ENCODE measurements around the gene STARD3NL. TPM values are rescaled to one million over a fixed set of nuclear protein-coding genes. Genes with fewer than 3 reads are reported as not detected.
"Not testable (repeated sequence)": the region's sequence is repeated elsewhere in the genome, so short reads cannot be mapped to it uniquely, and the experiment has no call there.

The STARD3NL gene
- polyA plus RNA-seq, 1 experiment = 93.4 TPM

DNA sequence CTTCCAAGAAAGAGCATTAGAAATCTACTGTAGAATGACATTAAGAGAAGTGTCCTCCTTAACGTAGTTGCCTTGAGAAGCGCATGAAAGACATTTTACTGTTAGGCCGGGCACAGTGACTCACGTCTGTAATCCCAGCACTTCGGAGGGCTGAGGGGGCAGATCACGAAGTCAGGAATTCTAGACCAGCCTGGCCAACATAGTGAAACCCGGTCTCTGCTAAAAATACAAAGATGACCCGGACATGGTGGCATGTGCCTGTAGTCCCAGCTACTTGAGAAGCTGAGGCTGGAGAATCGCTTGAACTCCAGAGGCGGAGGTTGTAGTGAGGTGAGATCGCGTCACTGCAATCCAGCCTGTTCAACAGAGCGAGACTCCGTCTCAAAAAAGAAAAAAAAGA, 66.5 kb downstream of the STARD3NL start:
- TF ChIP-seq, protein P1, sequence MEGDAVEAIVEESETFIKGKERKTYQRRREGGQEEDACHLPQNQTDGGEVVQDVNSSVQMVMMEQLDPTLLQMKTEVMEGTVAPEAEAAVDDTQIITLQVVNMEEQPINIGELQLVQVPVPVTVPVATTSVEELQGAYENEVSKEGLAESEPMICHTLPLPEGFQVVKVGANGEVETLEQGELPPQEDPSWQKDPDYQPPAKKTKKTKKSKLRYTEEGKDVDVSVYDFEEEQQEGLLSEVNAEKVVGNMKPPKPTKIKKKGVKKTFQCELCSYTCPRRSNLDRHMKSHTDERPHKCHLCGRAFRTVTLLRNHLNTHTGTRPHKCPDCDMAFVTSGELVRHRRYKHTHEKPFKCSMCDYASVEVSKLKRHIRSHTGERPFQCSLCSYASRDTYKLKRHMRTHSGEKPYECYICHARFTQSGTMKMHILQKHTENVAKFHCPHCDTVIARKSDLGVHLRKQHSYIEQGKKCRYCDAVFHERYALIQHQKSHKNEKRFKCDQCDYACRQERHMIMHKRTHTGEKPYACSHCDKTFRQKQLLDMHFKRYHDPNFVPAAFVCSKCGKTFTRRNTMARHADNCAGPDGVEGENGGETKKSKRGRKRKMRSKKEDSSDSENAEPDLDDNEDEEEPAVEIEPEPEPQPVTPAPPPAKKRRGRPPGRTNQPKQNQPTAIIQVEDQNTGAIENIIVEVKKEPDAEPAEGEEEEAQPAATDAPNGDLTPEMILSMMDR (IDR thresholded peaks at IDR 0.05; ENCODE audit: low read depth, low read length) = no peak
- Histone ChIP-seq H3K27me3 (ENCODE audit: control insufficient read depth, insufficient read depth, low read length) (no peaks in the 10 kb centered on the region), H3K27ac (ENCODE audit: low read depth, low read length) (no peak overlapping the region), H3K9me3 (ENCODE audit: control insufficient read depth, insufficient read depth, low read length) (no peaks in the 10 kb centered on the region), H3K4me3 (ENCODE audit: low read depth, low read length) (no peak overlapping the region)
- DNase-seq (ENCODE audit: low read depth, low spot score) = no peak
- CTCF ChIA-PET = no interaction called here
- POLR2A ChIA-PET = no interaction called here

DNA sequence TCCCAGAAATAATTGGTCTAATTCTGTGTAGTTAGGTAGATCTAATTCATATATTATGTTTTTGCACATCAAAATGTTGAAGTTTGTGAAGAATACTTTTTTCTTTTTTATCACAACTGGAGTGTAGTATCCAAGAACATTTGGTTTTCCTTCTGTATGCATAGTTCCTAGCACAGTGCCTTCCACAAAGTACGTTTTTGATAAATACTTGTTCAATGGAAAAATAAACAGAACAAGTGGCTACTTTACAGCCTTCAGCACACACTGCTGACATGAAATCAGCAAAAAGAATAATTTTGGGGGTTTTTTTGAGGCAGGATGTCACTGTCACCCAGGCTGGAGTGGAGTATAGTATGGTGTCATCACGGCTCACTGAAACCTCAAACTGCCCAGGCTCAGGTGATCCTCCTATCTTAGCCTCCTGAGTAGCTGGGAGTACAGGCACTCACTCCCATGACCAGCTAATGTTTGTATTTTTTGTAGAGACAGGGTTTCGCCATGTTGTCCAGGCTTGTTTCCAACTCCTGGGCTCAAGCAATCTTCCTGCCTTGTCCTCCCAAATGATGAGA, 67.4 kb downstream of the STARD3NL start:
- CTCF ChIA-PET = no interaction called here
- no peaks in the 10 kb centered on the region for H3K9me3 ChIP-seq (ENCODE audit: control insufficient read depth, insufficient read depth, low read length)
- POLR2A ChIA-PET = no interaction called here
- no peaks in the 10 kb centered on the region for H3K27me3 ChIP-seq (ENCODE audit: control insufficient read depth, insufficient read depth, low read length)
- H3K4me3 ChIP-seq (ENCODE audit: low read depth, low read length) = no peak overlapping the region
- H3K27ac ChIP-seq (ENCODE audit: low read depth, low read length) = no peak overlapping the region
- no peak for DNase-seq (ENCODE audit: low read depth, low spot score)
- TF ChIP-seq, protein P1 (IDR thresholded peaks at IDR 0.05; ENCODE audit: low read depth, low read length) = no peak

DNA sequence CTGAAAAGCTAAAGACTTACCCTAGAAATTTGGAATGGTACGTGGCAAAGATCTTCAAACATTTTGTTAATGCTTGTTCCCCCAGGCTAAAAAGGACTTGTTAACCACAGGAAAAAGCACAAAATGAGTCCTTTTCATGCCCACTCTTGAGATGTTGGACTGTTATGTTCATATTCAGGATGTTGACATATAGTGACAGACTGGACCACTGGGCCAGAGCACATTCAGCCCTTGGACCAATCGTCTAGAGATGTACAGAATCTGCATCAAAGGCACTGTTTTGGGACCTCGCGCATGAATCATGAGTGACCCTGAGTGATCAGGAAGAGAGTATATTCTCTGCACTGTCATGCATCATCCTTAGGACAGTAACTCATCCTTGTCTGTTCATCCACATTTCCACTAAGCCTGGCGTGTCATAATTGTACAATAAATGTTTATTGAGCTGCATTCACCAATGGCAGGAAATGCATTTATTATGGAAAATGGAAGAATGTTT, 70.1 kb downstream of the STARD3NL start:
- Histone ChIP-seq H3K27me3 (ENCODE audit: control insufficient read depth, insufficient read depth, low read length) (no peaks in the 10 kb centered on the region), H3K9me3 (ENCODE audit: control insufficient read depth, insufficient read depth, low read length) (no peaks in the 10 kb centered on the region), H3K4me3 (ENCODE audit: low read depth, low read length) (no peak overlapping the region), H3K27ac (ENCODE audit: low read depth, low read length) (no peak overlapping the region)
- POLR2A ChIA-PET = no interaction called here
- CTCF ChIA-PET = no interaction called here
- TF ChIP-seq, protein P1 (IDR thresholded peaks at IDR 0.05; ENCODE audit: low read depth, low read length) = no peak
- no peak for DNase-seq (ENCODE audit: low read depth, low spot score)

DNA sequence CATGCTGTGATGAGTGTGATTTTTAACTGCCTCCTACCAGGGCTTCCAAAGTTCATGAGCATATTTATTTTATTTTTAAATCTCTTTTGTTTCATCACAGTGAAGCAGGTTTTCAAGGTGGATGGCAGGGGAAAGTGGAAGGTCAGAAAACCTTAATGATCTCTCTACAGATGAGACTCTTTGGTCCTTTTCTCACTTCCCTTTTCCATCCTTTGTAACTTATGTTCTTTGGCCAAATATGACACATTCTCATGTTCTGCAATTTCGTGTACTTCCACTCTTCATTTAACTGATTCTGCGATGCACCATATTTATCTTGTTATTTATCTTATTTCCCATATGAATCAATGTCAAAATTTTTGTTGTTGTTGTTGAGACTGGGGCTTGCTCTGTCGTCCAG, 71.8 kb downstream of the STARD3NL start:
- DNase-seq (ENCODE audit: low read depth, low spot score); CTCF ChIA-PET; H3K27ac ChIP-seq (ENCODE audit: low read depth, low read length); POLR2A ChIA-PET; H3K9me3 ChIP-seq (ENCODE audit: control insufficient read depth, insufficient read depth, low read length); H3K4me3 ChIP-seq (ENCODE audit: low read depth, low read length); H3K27me3 ChIP-seq (ENCODE audit: control insufficient read depth, insufficient read depth, low read length): not testable (repeated sequence)

DNA sequence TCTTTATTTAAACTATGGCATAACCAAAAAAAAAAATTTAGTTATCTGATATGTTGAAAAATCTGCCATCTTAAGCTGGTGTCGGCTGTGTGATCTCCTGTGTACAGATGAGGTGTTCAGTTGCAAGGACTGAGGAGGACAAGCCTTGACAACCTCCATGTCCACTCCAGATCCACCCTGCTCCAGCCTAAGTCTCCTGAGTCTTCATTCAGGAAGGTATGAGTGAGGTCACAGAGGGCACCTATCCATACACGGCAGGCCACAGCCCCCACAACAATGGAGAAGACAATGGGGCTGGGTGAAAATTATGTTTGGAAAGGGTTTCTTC, 79.3 kb downstream of the STARD3NL start:
- CTCF ChIA-PET = no interaction called here
- POLR2A ChIA-PET = no interaction called here

DNA sequence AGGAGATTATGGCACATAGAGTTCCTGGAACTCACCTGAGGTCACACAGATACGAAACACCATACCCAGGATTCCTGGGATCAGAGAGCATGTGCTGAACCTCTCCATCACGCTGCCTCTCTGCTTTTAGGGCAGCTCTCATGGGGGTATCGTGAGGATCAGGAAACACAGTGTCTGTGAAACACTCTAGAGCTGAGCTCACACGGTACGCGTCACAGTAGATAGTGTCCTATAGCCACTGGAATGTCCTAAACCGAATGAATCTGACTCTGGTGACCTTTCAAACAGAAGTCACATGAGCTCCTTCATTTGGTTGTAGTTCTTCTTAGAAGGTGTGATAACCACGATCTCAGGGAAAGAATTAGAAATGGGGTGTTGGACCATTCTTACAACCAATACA, 81.1 kb downstream of the STARD3NL start:
- H3K4me3 ChIP-seq (ENCODE audit: low read depth, low read length); CTCF ChIA-PET; H3K27me3 ChIP-seq (ENCODE audit: control insufficient read depth, insufficient read depth, low read length); H3K9me3 ChIP-seq (ENCODE audit: control insufficient read depth, insufficient read depth, low read length); POLR2A ChIA-PET; H3K27ac ChIP-seq (ENCODE audit: low read depth, low read length); DNase-seq (ENCODE audit: low read depth, low spot score): not testable (repeated sequence)

More for the DNA sequence above, 79.3 kb downstream of the STARD3NL start:
- H3K27me3 ChIP-seq (ENCODE audit: control insufficient read depth, insufficient read depth, low read length) = no peaks in the 10 kb centered on the region
- H3K27ac ChIP-seq (ENCODE audit: low read depth, low read length) = no peak overlapping the region
- H3K9me3 ChIP-seq (ENCODE audit: control insufficient read depth, insufficient read depth, low read length) = no peaks in the 10 kb centered on the region
- TF ChIP-seq, protein P1 (IDR thresholded peaks at IDR 0.05; ENCODE audit: low read depth, low read length) = no peak
- H3K4me3 ChIP-seq (ENCODE audit: low read depth, low read length) = no peak overlapping the region
- no peak for DNase-seq (ENCODE audit: low read depth, low spot score)

DNA sequence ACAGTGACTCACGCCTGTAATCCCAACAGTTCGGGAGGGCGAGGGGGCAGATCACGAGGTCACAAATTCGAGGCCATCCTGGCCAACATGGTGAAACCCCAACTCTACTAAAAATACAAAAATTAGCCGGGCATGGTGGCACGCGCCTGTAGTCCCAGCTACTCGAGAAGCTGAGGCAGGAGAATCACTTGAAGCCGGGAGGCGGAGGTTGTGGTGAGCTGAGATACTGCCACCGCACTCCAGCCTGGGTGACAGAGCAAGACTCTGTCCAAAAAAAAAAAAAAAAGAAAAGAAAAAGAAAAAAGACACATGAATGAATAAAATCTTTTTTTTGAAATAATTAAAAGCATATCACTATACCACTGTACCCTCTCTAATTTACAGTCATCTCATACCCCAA, 83.6 kb downstream of the STARD3NL start:
- POLR2A ChIA-PET; H3K4me3 ChIP-seq (ENCODE audit: low read depth, low read length); H3K27me3 ChIP-seq (ENCODE audit: control insufficient read depth, insufficient read depth, low read length); H3K9me3 ChIP-seq (ENCODE audit: control insufficient read depth, insufficient read depth, low read length); DNase-seq (ENCODE audit: low read depth, low spot score); CTCF ChIA-PET; H3K27ac ChIP-seq (ENCODE audit: low read depth, low read length): not testable (repeated sequence)

DNA sequence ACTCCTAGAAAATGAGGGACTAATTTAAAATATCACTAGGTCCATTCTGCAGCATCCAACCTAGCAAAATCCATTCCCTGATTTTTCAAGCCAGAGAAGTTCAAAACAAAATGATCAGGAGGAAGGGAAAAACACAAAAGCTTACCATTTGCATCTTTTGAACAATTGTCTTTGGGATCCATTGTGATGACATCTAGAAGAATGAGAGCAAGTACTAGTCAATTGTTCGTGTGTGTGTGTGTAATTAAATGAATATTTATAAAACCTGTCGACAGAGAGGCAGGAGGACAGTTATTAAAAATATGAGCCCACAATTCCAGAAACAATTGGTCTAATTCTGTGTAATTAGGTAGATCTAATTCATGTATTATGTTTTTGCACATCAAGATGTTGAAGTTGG, 84.0 kb downstream of the STARD3NL start:
- POLR2A ChIA-PET; H3K27me3 ChIP-seq (ENCODE audit: control insufficient read depth, insufficient read depth, low read length); H3K4me3 ChIP-seq (ENCODE audit: low read depth, low read length); CTCF ChIA-PET; H3K9me3 ChIP-seq (ENCODE audit: control insufficient read depth, insufficient read depth, low read length); DNase-seq (ENCODE audit: low read depth, low spot score); H3K27ac ChIP-seq (ENCODE audit: low read depth, low read length): not testable (repeated sequence)

Measured in AG04450 (cell line).